ENCODE measurements around the gene TMCO5A.

GRCh38 chr15:37932549-37932948, 1.9 kb upstream of the TMCO5A start:
- TF ChIP-seq POLR2A (IDR thresholded peaks at IDR 0.05) (no peak), CTCF (IDR thresholded peaks at IDR 0.05) (no peak)

Data from prostate gland (tissue), 2 donors.